ENCODE results near the gene NOL4L.

The NOL4L gene

DNA sequence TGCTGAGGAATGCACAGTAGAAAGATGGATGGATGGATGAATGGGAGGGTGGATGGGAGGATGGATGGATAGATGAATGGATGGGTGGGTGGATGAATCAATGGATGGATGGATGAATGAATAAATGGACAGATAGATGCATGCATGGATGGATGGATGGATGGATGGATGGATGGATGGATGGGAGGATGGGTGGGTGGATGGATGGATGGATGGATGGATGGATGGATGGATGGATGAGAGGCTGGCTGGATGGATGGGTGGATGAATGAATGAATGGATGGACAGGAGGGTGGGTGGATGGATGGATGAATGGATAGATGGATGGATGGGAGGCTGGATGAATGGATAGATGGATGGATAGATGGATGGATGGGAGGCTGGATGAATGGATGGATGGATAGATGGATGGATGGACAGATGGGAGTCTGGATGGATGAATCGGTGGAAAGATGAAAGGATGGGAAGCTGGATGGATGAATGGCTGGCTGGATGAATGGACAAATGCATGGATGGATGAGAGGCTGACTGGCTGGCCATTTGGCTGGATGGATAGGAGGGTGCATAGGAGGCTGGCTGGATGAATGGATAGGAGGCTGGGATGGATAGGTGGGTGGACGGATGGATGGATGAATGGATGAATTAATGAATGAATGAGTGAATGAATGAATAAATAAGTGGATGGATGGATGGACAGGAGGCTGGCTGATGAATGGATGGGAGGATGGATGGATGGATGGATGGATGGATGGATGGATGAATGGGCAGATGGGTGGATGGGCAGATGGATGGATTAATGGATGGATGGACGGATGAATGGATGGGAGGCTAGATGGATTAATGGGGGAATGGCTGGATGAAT lies 28.3 kb upstream of the NOL4L start:
- no peak for DNase-seq (ENCODE audit: low read depth in 2 of 2)

DNA sequence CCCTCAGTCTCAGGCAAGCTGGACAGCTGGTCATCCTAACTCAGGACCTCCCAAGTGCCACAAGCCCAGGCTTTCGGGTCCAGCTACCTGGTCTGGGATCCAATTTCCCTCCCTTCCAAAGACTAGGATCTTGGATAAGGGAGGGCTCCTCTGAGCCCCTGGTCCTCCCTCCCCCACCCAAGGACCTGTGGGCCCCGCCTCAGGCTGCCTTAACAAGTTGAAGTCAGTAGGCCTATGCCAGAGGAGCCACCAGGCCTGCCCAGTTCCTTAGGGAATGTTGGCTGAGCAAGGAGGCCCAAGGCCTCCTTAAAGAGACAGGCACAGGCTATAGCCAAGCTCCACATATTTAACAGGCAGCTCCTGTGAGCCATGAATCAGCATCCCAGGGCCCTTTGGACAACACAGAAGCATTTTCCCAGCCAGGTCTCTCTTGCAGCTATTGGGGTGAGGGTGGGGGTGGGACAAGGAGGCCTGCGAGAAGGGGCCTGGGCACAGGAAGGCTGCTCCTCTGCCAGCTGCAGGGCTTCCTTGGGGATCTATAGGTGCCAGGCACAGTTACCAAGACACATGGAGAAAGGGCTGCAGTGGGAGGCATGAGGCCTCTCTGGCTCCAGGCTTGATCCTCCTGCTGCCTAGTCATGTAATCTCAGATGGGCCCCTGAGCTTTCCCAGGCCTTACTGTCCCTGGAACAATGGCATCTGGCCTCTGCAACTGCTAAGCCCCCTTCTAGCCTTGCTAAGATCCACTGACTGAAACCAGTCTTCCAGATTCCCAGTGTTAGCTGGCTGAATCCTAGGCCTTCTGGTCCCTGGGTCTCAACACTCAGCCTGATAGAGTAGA lies 27.4 kb upstream of the NOL4L start:
- no peak for DNase-seq (ENCODE audit: low read depth in 2 of 2)

GRCh38 chr20:32611868-32612267 lies 26.7 kb upstream of the NOL4L start:
- no peak for DNase-seq (ENCODE audit: low read depth in 2 of 2)

GRCh38 chr20:32611286-32611685 lies 26.2 kb upstream of the NOL4L start:
- no peak for DNase-seq (ENCODE audit: low read depth in 2 of 2)

GRCh38 chr20:32610472-32611218 lies 25.5 kb upstream of the NOL4L start:
- no peak for DNase-seq (ENCODE audit: low read depth in 2 of 2)

DNA sequence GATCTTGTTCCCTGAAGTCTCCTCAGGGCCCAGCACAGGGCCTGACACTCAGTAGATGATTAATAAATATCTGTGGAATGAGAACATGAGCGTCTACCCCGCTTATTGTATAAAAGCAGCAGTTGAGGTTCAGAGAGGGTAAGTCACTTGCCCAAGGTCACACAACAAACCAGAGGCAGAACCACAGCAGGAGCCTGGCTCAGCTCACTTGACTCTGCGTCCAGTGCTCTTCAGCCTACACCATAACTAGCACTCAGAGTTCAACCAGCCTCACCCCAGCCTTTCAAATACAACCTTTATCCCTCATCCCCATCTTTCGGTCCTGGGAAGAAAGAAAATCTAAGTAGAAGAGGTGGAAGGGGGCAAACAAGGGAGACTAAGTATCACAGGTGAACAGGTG lies 24.9 kb upstream of the NOL4L start:
- DNase-seq (ENCODE audit: low read depth in 2 of 2) = no peak

DNA sequence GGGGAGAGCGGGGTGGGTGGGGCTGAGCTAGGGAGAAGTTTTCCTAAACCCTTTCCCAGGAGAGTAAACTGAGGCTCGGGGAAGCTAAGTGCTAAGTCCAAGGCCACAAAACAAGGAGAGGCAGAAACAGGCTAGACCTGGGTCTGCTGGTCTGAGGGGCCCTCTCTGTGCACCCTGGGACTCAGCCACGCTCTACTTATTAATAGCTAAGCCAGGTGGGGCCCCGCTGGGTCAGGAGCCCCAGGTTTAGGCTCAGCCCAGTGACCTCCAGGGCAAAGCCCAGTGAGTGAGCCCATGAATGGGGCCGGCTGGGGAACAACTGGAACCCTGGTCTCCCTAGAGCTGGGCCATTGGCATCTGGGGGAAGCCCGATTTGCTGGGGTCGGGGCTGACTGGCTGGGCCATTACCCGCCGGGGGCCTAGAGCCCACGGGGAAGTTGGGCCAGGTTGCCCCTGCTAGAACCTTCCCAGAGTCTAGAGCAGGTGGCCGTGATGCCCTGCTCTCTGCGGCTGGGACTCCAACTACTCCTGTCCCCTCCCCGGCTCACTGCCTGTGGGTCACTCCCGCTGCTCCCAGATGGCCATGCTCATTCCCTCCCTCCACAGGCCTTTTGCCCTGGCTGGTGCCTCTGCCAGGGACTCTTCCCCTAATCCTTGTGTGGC lies 24.1 kb upstream of the NOL4L start:
- no peak for DNase-seq (ENCODE audit: low read depth in 2 of 2)

DNA sequence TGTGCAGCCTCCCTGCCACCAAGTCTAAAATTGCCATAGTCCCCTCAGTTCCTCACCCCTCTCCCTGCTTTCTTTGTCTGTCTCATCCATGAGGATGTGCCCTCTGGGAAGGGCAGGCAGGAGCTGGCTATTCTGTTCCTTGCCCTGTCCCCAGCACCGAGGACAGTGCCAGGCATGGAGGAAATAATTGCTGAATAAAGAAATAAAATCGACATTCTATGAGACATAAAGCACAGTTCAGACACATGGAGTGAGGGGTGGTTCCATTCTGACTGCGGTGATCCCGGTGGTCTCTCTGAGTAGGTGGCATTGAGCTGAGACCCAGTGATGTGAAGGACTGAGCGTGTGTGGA lies 23.5 kb upstream of the NOL4L start:
- DNase-seq (ENCODE audit: low read depth in 2 of 2) = no peak

GRCh38 chr20:32607727-32608663 lies 22.9 kb upstream of the NOL4L start:
- DNase-seq (ENCODE audit: low read depth in 2 of 2) = no peak

- DNase-seq (ENCODE audit: low read depth in 2 of 2) = no peak
These were observed 22.2 kb upstream of the NOL4L start for GRCh38 chr20:32607324-32607723.

- no peak for DNase-seq (ENCODE audit: low read depth in 2 of 2)
These were observed 21.7 kb upstream of the NOL4L start for GRCh38 chr20:32606790-32607189.

DNA sequence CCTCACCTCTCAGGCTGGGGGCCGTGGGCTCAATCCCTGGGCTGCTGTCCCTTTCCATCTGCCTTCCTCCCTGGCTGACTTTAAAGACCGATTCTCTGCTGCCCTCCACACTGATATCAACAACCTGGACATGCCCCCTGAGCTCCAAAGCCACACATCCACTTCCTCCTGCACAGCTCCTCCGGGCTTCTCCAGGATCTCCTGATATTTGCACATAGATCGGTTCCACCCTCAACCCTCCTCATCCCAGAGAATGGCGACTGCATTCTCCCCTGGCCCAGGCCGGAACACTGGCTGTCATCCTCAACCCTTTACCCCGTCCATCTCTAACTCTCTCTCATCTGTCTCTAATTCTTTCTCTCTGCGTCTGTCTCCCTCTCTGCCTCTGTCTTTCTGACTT lies 21.0 kb upstream of the NOL4L start:
- DNase-seq (ENCODE audit: low read depth in 2 of 2) = no peak

DNA sequence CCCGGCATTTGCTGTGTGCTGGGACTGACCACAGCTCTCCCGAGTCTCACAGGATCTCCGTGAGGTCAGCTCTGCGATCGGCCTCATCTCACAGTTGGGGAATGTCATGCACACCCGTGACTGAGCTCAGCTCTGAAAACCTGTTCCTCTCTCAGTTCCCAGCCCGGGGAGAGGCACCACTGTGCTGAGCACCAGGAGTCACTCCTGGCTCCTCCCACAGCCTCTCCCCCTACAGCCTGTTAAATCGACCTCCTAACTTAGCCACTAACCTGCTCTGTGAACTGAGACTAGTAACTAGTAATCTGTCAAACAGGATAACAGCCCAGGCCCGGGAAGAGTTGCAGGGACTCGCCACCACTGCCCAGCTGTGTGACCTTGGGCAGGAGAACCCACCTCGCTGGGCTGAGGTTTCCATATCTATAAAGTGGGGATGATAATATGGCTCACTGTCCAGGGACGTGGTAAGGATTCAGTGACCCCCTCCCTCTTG lies 20.1 kb upstream of the NOL4L start:
- DNase-seq (ENCODE audit: low read depth in 2 of 2) = no peak

DNA sequence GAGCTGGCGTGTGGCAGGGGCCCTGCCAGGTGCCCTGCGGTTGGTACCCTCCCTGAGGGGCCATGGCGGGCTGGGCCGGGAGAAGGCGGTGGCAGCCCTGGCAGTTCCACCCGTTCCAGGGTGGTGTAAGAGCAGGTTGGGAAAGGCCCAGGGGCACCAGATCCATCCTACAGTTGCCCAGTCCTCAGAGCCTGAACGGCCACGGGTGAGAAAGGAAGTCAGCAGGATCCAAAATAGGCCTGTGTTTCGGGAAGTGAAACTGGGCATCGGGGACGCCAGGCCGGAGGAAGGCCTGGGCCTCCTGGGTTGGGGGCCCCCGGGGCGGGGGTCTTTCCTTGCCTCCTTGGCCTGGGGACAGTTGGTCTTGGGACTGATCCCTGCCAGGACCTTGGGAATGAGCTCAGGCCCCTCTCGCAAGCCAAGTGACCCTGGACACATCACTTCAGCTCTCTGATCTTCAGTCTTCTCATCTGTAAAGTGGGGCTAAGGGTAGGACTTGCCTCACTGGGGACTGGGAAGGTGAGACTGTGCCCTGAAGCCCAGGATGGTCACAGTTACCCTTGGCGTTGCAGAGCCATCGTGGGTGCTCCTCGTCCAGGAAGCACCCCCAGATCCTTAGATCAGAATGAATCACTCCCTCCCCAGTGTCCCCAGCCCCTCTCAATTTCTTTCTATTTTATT lies 18.1 kb upstream of the NOL4L start:
- no peak for DNase-seq (ENCODE audit: low read depth in 2 of 2)

DNA sequence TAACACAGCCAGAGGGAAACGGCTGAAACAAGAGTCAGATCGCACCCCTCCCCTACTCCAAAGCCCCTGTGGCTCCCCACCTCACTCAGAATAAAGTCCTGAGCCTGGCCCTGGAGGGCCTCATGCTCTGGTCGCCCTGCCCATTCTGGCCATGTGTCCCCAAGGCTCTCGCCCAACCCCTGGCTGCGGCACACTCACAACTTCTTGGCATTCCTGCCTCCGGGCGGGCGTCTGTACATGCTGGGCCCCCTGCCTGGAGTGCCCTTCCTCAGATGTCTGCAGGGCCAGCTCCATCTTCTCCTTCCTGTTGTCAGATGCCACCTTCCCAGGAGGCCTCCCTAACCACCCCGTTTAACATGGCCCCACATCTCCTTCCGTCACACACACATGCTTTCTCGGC lies 17.1 kb upstream of the NOL4L start:
- DNase-seq (ENCODE audit: low read depth in 2 of 2) = no peak

- no peak for DNase-seq (ENCODE audit: low read depth in 2 of 2)
These were observed 15.6 kb upstream of the NOL4L start for GRCh38 chr20:32600681-32601237.

- DNase-seq (ENCODE audit: low read depth in 2 of 2) = no peak
These were observed 14.7 kb upstream of the NOL4L start for GRCh38 chr20:32599783-32600340.

DNA sequence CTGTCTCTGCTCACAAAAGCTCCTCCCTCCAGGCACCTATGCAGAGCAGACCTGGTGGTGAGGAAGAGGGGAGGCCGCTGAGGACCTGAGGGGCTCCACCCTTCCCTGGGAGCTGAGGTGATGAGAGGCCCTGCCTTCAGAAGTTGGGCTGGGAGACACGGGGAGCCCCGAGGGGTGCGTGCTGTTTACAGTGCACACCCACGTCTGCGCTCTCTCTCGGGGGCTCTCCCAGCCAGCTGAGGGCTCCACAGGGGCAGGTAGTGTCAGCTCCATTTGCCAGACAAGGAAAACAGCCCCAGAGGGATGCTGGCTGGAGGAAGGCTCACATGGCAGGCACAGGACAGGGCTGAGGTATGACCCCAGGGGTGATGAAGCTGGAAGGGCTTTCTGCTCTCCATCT lies 13.5 kb upstream of the NOL4L start:
- DNase-seq (ENCODE audit: low read depth in 2 of 2) = no peak

DNA sequence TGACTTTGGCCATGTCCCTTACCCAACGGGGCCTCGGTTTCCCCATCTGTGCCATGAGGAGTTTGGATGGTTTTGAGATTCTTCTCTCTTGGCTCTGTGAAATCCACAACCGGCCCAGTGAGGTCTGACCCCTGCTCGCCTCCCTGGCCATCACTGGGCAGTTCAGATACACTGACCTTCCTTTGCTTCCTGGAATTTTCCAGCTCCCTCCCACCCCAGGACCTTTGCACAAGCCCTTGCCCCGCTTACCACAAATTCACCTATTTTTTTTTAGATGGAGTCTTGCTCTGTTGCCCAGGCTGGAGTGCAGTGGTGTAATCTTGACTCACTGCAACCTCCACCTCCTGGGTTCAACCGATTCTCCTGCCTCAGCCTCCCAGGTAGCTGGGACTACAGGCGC lies 12.6 kb upstream of the NOL4L start:
- no peak for DNase-seq (ENCODE audit: low read depth in 2 of 2)
